HAP-1 (cell line): ENCODE results near the gene NVL.

ENCODE experiments used
- DNase-seq, 2 experiments: peaks; one replicate each; pipeline ENCODE4 v3.0.0-alpha.2; 2016 to 2020; ENCODE audit warnings: low spot score in 2 of 2
- H3K27me3 ChIP-seq: fragments of 250-450 bp; sonication (Bioruptor Pico); 2 replicates; pipeline ENCODE4 v1.5.1; 2020; ENCODE audit warnings: low read depth, mild to moderate bottlenecking, moderate library complexity
- H3K36me3 ChIP-seq: fragments of 250-450 bp; sonication (Bioruptor Pico); replicated peaks from 2 replicates; pipeline ENCODE4 v1.5.1; 2020; ENCODE audit warnings: mild to moderate bottlenecking
- H3K4me1 ChIP-seq: fragments of 250-450 bp; sonication (Bioruptor Pico); 2 replicates; pipeline ENCODE4 v1.5.1; 2020; ENCODE audit warnings: mild to moderate bottlenecking
- H3K4me3 ChIP-seq: fragments of 250-450 bp; sonication (Bioruptor Pico); 2 replicates; pipeline ENCODE4 v1.5.1; 2020; ENCODE audit warnings: mild to moderate bottlenecking, moderate library complexity
- H3K9me3 ChIP-seq: fragments of 250-450 bp; sonication (Bioruptor Pico); 2 replicates; pipeline ENCODE4 v1.5.1; 2020; ENCODE audit warnings: mild to moderate bottlenecking, moderate library complexity
- in situ Hi-C: fragments of 300-500 bp; cut with MboI; formaldehyde crosslinking; loops from 3 replicates; pipeline ENCODE4 v1.14.3; 2020; ENCODE audit warnings: low sequenced_read_pairs, inconsistent platforms, mixed read lengths

Gene NVL

DNA sequence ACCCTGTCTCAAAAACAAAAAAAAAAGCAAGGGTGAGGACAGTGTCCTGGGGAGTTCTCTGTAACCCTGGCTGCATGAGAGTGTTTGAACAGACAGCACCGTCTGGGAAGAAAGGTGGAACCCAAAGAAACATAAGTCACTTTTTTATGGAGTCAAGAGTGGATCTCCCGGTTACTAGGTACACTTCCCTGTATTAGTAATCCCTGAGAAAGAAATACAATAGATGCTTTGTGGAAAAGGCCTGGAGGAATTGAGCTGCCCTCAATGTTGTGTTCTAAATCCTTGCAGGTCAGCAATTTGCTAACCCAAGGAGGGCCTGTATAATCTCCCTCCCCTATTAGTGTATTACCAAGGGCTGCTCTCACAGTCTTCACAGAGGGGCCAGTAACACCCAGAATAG lies 130.3 kb downstream of the NVL start:
- DNase-seq: peak in 1 of 2 experiments; percentile 30
- Histone ChIP-seq H3K27me3 (no peaks in the 10 kb centered on the region), H3K36me3 (no peaks in the 10 kb centered on the region), H3K9me3 (no peaks in the 10 kb centered on the region), H3K4me1 (peaks cover 5% of the 10 kb centered on the region), H3K4me3 (no peak overlapping the region)
- in situ Hi-C loops: no loop called here

- Histone ChIP-seq H3K36me3 (peaks cover 4% of the 10 kb centered on the region; the same call in 1 of the 2 replicates), H3K4me3 (no peak overlapping the region), H3K4me1 (peaks cover 2% of the 10 kb centered on the region; the same call in 1 of the 2 replicates), H3K27me3 (no peaks in the 10 kb centered on the region), H3K9me3 (no peaks in the 10 kb centered on the region)
- DNase-seq: no peak
- in situ Hi-C loops: no loop called here
These were observed 131.4 kb downstream of the NVL start for GRCh38 chr1:224198572-224198971.

- H3K4me3 ChIP-seq: no peak overlapping the region
- H3K4me1 ChIP-seq: peaks cover 2% of the 10 kb centered on the region; the same call in 1 of the 2 replicates
- no peak for DNase-seq
- in situ Hi-C loops: no loop called here
- peaks cover 16% of the 10 kb centered on the region for H3K36me3 ChIP-seq
- no peaks in the 10 kb centered on the region for H3K27me3 ChIP-seq
- no peaks in the 10 kb centered on the region for H3K9me3 ChIP-seq
These were observed 133.0 kb downstream of the NVL start for GRCh38 chr1:224196813-224197600.

- Histone ChIP-seq H3K36me3 (peaks cover 30% of the 10 kb centered on the region), H3K9me3 (no peaks in the 10 kb centered on the region), H3K4me3 (no peak overlapping the region), H3K4me1 (no peaks in the 10 kb centered on the region), H3K27me3 (no peaks in the 10 kb centered on the region)
- DNase-seq: no peak
- in situ Hi-C loops: no loop called here
These were observed 136.5 kb downstream of the NVL start for GRCh38 chr1:224193319-224193966.

- Histone ChIP-seq H3K27me3 (no peaks in the 10 kb centered on the region), H3K36me3 (peaks cover 40% of the 10 kb centered on the region), H3K4me1 (no peaks in the 10 kb centered on the region), H3K4me3 (no peak overlapping the region), H3K9me3 (no peaks in the 10 kb centered on the region)
- in situ Hi-C loops: no loop called here
- DNase-seq: no peak
These were observed 137.7 kb downstream of the NVL start for GRCh38 chr1:224192082-224192788.

DNA sequence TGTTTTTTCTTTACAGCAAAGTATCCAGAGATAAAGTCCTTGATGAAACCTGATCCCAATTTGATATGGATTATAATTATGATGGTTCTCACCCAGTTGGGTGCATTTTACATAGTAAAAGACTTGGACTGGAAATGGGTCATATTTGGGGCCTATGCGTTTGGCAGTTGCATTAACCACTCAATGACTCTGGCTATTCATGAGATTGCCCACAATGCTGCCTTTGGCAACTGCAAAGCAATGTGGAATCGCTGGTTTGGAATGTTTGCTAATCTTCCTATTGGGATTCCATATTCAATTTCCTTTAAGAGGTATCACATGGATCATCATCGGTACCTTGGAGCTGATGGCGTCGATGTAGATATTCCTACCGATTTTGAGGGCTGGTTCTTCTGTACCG lies 140.4 kb downstream of the NVL start:
- in situ Hi-C loops: no loop called here
- H3K36me3 ChIP-seq: peaks cover 51% of the 10 kb centered on the region

DNA sequence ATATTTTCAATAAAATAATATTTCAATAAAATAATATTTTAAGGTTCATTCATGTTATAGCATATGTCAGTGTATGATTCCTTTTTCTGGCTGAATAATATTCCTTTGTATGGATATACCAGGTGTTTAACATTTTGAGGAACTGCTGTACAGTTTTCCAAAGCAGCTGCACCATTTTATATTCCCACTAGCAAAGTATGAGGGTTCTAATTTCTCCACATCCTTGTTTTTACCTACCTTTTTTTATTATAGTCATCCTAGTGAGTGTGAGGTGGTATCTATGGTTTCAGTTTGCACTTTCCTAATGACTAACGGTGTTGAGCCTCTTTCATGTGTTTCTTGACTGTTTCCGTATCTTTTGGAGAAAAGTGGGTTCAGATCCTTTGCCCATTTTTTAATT lies 141.7 kb downstream of the NVL start:
- H3K9me3 ChIP-seq: no peaks in the 10 kb centered on the region
- DNase-seq: no peak
- H3K36me3 ChIP-seq: peaks cover 43% of the 10 kb centered on the region
- in situ Hi-C loops: no loop called here
- H3K4me3 ChIP-seq: no peak overlapping the region
- H3K4me1 ChIP-seq: peaks cover 5% of the 10 kb centered on the region
- no peaks in the 10 kb centered on the region for H3K27me3 ChIP-seq

More for the DNA sequence above, 140.4 kb downstream of the NVL start:
- DNase-seq: no peak
- peaks cover 5% of the 10 kb centered on the region for H3K4me1 ChIP-seq
- no peaks in the 10 kb centered on the region for H3K27me3 ChIP-seq
- H3K4me3 ChIP-seq: no peak overlapping the region
- H3K9me3 ChIP-seq: no peaks in the 10 kb centered on the region

GRCh38 chr1:224185208-224185607 lies 144.8 kb downstream of the NVL start:
- no peaks in the 10 kb centered on the region for H3K9me3 ChIP-seq
- H3K4me1 ChIP-seq: peaks cover 11% of the 10 kb centered on the region
- H3K4me3 ChIP-seq: peak overlapping the region; percentile 81
- in situ Hi-C loops: no loop called here
- H3K27me3 ChIP-seq: no peaks in the 10 kb centered on the region
- DNase-seq: no peak
- peaks cover 30% of the 10 kb centered on the region for H3K36me3 ChIP-seq

GRCh38 chr1:224183591-224184312 lies 146.2 kb downstream of the NVL start:
- H3K4me3 ChIP-seq: peak overlapping the region; percentile 81
- H3K27me3 ChIP-seq: no peaks in the 10 kb centered on the region
- peak; percentile 27 to 66 for DNase-seq
- H3K9me3 ChIP-seq: no peaks in the 10 kb centered on the region
- H3K36me3 ChIP-seq: peaks cover 22% of the 10 kb centered on the region
- in situ Hi-C loops: no loop called here
- H3K4me1 ChIP-seq: peaks cover 11% of the 10 kb centered on the region

- H3K27me3 ChIP-seq: no peaks in the 10 kb centered on the region
- H3K4me3 ChIP-seq: peak within 1 kb of the TSS; percentile 81
- H3K4me1 ChIP-seq: peaks cover 11% of the 10 kb centered on the region
- in situ Hi-C loops: no loop called here
- peak; percentile 82 to 90 for DNase-seq
- no peaks in the 10 kb centered on the region for H3K9me3 ChIP-seq
- peaks cover 18% of the 10 kb centered on the region for H3K36me3 ChIP-seq
These were observed 146.9 kb downstream of the NVL start, which contains the start of gene DEGS1 for GRCh38 chr1:224182866-224183590. Gene DEGS1, plus strand, starts transcription at chr1:224183240. Its CDS starts 97 bp downstream, at chr1:224183337.

DNA sequence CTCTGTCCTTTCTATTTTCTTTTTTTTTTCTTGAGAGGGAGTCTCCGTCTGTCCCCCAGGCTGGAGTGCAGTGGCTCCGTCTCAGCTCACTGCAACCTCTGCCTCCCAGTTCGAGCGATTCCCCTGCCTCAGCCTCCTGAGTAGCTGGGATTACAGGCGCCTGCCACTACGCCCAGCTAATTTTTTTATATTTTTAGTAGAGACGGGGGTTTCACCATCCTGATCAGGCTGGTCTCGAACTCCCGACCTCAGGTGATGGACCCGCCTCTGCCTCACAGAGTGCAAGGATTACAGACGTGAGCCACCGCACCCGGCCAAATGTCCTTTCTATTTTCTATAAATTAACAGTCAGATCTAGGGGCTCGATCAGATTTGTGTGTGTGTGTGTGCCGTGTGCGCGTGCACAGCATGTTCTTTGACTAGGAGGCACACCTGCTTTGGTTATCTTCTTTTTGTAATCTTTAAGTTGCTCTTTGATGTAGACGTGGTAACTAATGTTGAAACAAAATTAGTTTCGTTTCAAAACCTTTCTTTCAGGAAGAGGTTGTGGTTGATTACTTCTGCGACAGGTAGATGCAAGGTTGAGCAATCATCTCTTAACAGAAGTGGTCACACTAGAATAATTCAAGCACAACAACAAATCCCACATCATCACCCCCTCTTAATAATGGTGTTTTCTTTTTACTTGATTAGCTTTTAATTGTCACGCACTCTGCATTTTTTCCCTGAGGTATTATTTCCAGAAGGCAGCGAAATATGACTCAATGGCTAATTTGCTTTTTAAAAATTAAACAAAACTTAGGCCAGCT lies 147.7 kb downstream of the NVL start:
- Histone ChIP-seq H3K36me3 (peaks cover 11% of the 10 kb centered on the region), H3K4me1 (peaks cover 11% of the 10 kb centered on the region), H3K9me3 (no peaks in the 10 kb centered on the region), H3K4me3 (peak overlapping the region; percentile 81), H3K27me3 (no peaks in the 10 kb centered on the region)
- DNase-seq: no peak
- in situ Hi-C loops: no loop called here

DNA sequence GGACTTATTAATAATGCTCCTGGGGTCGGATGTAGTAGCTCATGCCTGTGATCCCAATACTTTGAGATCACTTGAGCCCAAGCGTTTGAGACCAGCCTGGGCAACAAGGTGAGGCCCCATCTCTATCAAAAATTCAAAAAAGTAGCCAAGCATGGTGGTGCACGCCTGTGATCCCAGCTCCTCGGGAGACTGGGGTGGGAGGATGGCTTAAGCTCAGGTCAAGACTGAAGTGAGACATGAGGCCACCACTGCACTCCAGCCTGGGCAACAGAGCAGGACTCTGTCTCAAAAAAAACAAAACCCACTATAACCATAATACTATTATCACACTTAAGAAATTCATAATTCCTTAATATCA lies 148.5 kb downstream of the NVL start:
- H3K36me3 ChIP-seq: peaks cover 8% of the 10 kb centered on the region
- H3K4me1 ChIP-seq: peaks cover 11% of the 10 kb centered on the region
- in situ Hi-C loops: no loop called here
- no peak for DNase-seq
- H3K4me3 ChIP-seq: no peak overlapping the region
- H3K27me3 ChIP-seq: no peaks in the 10 kb centered on the region
- no peaks in the 10 kb centered on the region for H3K9me3 ChIP-seq
